Caco-2 (cell line): ENCODE results near the gene TSPAN32. TPM values are rescaled to one million over a fixed set of nuclear protein-coding genes. Genes with fewer than 3 reads are reported as not detected.

ENCODE experiments used
- BruUV-seq: library from RNA; stranded (reverse); fragments of 400-500 nt; replicated peaks from 2 replicates; lab custom pipeline; 2021; lab: Mats Ljungman, UMichigan
- CTCF ChIA-PET: fragments of 300-600 bp; sonication (Branson Sonifier 250); formaldehyde crosslinking; loops from one replicate; lab custom pipeline; 2022; ENCODE audit warnings: antibody characterized with exemption; lab: Charles Lee
- POLR2A ChIA-PET: fragments of 300-600 bp; sonication (Branson Sonifier 250); formaldehyde crosslinking; loops from one replicate; lab custom pipeline; 2022; ENCODE audit warnings: antibody characterized with exemption; lab: Charles Lee
- DNase-seq, 2 experiments: peaks; one replicate each; pipeline versions ENCODE4 v3.0.0 to v3.0.0-alpha.2; 2020 to 2022
- H3K27me3 ChIP-seq: replicated peaks from 2 replicates; pipeline ENCODE4 v1.6.0; 2011; ENCODE audit warnings: low read length; ENCODE audit not compliant: control insufficient read depth, insufficient read depth
- H3K36me3 ChIP-seq: 2 replicates; pipeline ENCODE4 v1.5.1; 2011; ENCODE audit warnings: low read length; ENCODE audit not compliant: control insufficient read depth, insufficient read depth
- H3K4me1 ChIP-seq: fragments of 250-450 bp; sonication (Bioruptor Pico); 2 replicates; pipeline ENCODE4 v1.5.1; 2020; ENCODE audit warnings: mild to moderate bottlenecking
- H3K4me3 ChIP-seq: 2 replicates; pipeline ENCODE4 v1.5.1; 2011; ENCODE audit warnings: low read depth, mild to moderate bottlenecking, control low read depth, low read length
- H3K9me3 ChIP-seq: fragments of 250-450 bp; sonication (Bioruptor Pico); 2 replicates; pipeline ENCODE4 v1.5.1; 2020; ENCODE audit warnings: mild to moderate bottlenecking, moderate library complexity
- H3K27ac Mint-ChIP-seq: one replicate; pipeline ENCODE4 v1.8.0; 2022; ENCODE audit warnings: mixed read lengths; ENCODE audit not compliant: unreplicated experiment
- H3K27me3 Mint-ChIP-seq: one replicate; pipeline ENCODE4 v1.8.0; 2022; ENCODE audit warnings: mixed read lengths; ENCODE audit not compliant: insufficient read depth, unreplicated experiment
- H3K36me3 Mint-ChIP-seq: one replicate; pipeline ENCODE4 v1.8.0; 2022; ENCODE audit warnings: mild to moderate bottlenecking, mixed read lengths; ENCODE audit not compliant: insufficient read depth, unreplicated experiment
- H3K4me1 Mint-ChIP-seq: one replicate; pipeline ENCODE4 v1.8.0; 2022; ENCODE audit warnings: low read depth, mixed read lengths; ENCODE audit not compliant: unreplicated experiment
- H3K4me3 Mint-ChIP-seq: one replicate; pipeline ENCODE4 v1.8.0; 2022; ENCODE audit warnings: mild to moderate bottlenecking, moderate library complexity, mixed read lengths; ENCODE audit not compliant: unreplicated experiment
- H3K9me3 Mint-ChIP-seq: one replicate; pipeline ENCODE4 v1.8.0; 2022; ENCODE audit warnings: mixed read lengths; ENCODE audit not compliant: unreplicated experiment
- intact Hi-C: fragments of 100-400 bp; cut with micrococcal nuclease; formaldehyde crosslinking; loops from one replicate; pipeline ENCODE4 v1.10.0; 2022; ENCODE audit not compliant: unreplicated experiment
- total RNA-seq: library from RNA; stranded (reverse); gene quantifications from 2 replicates; pipeline ENCODE4 v1.2.3, GENCODE V29; 2022
- TF ChIP-seq, protein P1 (sequence below), 2 experiments: fragments of 200-600 bp in 1 of 2; IDR thresholded peaks; 1 replicate in 1 of 2; 2 replicates in 1 of 2; pipeline versions ENCODE4 v1.5.1 to v1.8.0; 2011 to 2022; ENCODE audit warnings: antibody characterized with exemption in 1 of 2, control low read depth in 1 of 2, inconsistent platforms in 1 of 2, low read depth in 1 of 2, low read length in 1 of 2, mild to moderate bottlenecking in 1 of 2, moderate library complexity in 1 of 2; ENCODE audit not compliant: insufficient read depth in 1 of 2, severe bottlenecking in 1 of 2, unreplicated experiment in 1 of 2

Gene TSPAN32
- total RNA-seq, 1 experiment from 2014 or later, result 1.2 TPM

DNA sequence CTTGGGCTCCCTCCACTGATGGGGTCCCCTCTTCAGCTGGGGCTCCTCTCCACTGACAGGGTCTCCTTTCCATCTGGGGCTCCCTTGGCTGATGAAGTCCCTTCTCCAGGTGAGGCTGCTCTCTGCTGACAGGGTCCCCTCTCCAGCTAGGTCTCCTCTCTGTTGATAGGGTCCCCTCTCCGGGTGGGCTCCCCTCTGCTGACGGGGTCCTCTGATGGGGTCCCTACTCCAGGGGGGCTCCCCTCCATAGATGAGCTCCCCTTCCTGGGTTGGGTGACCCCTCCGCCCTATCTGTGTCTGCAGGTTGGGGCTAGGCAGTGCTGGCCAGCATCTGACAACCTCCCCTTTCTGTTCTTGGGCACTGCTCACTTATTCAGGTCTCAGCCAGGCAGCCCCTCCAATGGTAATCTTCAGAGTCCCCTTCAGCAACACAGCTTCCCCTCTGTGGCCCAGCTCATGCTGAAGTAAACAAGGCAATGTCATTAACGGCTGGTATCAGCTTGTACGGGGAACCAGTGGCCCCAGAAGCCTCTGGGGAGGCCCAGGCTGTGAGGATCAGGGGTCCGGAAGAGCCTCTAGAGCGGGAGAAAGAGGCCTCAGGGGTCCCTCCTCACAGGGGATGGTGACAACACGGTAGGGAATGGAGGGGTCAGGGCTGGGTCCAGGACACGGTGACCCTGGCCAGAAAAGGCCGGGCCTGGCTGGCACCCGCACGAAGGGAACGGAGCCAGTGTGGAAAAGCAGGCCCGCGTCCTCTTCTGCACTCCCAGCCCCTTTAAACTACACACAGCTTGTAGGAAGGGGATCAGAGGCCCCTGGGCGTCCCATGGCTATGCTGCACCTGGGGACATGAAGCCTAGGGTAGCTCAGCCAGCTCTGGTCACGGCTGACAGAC lies 65.7 kb downstream of the TSPAN32 start:
- no peaks in the 10 kb centered on the region for H3K4me1 Mint-ChIP-seq
- BruUV-seq, result no TSS peak
- Histone ChIP-seq H3K9me3 (no peaks in the 10 kb centered on the region), H3K4me3 (no peak overlapping the region), H3K27me3 (no peaks in the 10 kb centered on the region), H3K4me1 (no peaks in the 10 kb centered on the region), H3K36me3 (no peaks in the 10 kb centered on the region)
- no peaks in the 10 kb centered on the region for H3K9me3 Mint-ChIP-seq
- no peaks in the 10 kb centered on the region for H3K36me3 Mint-ChIP-seq
- TF ChIP-seq, protein P1, sequence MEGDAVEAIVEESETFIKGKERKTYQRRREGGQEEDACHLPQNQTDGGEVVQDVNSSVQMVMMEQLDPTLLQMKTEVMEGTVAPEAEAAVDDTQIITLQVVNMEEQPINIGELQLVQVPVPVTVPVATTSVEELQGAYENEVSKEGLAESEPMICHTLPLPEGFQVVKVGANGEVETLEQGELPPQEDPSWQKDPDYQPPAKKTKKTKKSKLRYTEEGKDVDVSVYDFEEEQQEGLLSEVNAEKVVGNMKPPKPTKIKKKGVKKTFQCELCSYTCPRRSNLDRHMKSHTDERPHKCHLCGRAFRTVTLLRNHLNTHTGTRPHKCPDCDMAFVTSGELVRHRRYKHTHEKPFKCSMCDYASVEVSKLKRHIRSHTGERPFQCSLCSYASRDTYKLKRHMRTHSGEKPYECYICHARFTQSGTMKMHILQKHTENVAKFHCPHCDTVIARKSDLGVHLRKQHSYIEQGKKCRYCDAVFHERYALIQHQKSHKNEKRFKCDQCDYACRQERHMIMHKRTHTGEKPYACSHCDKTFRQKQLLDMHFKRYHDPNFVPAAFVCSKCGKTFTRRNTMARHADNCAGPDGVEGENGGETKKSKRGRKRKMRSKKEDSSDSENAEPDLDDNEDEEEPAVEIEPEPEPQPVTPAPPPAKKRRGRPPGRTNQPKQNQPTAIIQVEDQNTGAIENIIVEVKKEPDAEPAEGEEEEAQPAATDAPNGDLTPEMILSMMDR (IDR thresholded peaks at IDR 0.05; ENCODE audit: insufficient read depth in 1 of 2, low read depth in 1 of 2, low read length in 1 of 2, severe bottlenecking in 1 of 2, unreplicated experiment in 1 of 2), result no peak
- H3K27ac Mint-ChIP-seq, result no peak overlapping the region
- DNase-seq, result no peak
- CTCF ChIA-PET, result no interaction called here
- POLR2A ChIA-PET, result interaction anchor here (0.9 kb wide), 1 partner anchor 9 kb away, joined by 6 read pairs; the partner anchor contains the start of gene CD81
- intact Hi-C loops, result no loop called here
- no peaks in the 10 kb centered on the region for H3K27me3 Mint-ChIP-seq
- H3K4me3 Mint-ChIP-seq, result no peak overlapping the region

Other genes with a start within 250 kb of the TSPAN32 start
- gene IGF2, start 162.6 kb upstream of the TSPAN32 start, total RNA-seq, result 1,375 and 1,397 TPM in 2 replicates
- not detected in 2 replicates for gene INS, start 140.8 kb upstream of the TSPAN32 start, total RNA-seq
- gene TH, start 130.2 kb upstream of the TSPAN32 start, total RNA-seq, result not detected in 2 replicates
- gene ASCL2, start 31.4 kb upstream of the TSPAN32 start, total RNA-seq, result 26.6 and 32.5 TPM in 2 replicates
- gene C11orf21, start 95 bp upstream of the TSPAN32 start, total RNA-seq, result 0.09 and 0.21 TPM in 2 replicates
- gene CD81, start 75.3 kb downstream of the TSPAN32 start, total RNA-seq, result 397 and 412 TPM in 2 replicates
- 46.2 and 60.9 TPM in 2 replicates for gene TSSC4, start 98.7 kb downstream of the TSPAN32 start, total RNA-seq
- not detected in 2 replicates for gene TRPM5, start 142.5 kb downstream of the TSPAN32 start, total RNA-seq
- 0.72 and 1.0 TPM in 2 replicates for gene KCNQ1, start 143.0 kb downstream of the TSPAN32 start, total RNA-seq